Activated CD8-positive, alpha-beta memory T cell treated with anti-CD3 and anti-CD28 coated beads, Interleukin-2, amount 10 ng/mL, durations not matched to agents 7 days and 5 days (primary cell): ENCODE results near the gene CHAD. TPM values are rescaled to one million over a fixed set of nuclear protein-coding genes. Genes with fewer than 3 reads are reported as not detected.

ENCODE experiments used
- ATAC-seq: fragments of 150-1000 bp; cut with Tn5 transposase; one replicate; pipeline ENCODE4 v1.10.0; 2021; ENCODE audit warnings: moderate library complexity
- CTCF ChIA-PET: fragments of 350-600 bp; sonication (Branson Sonifier 250); formaldehyde crosslinking; loops from one replicate; lab custom pipeline; 2021; ENCODE audit warnings: antibody characterized with exemption; lab: Charles Lee
- DNase-seq: peaks from one replicate; pipeline ENCODE4 v3.0.0-alpha.2; 2020
- H3K27ac Mint-ChIP-seq: one replicate; pipeline ENCODE4 v1.8.0; 2021; ENCODE audit warnings: mild to moderate bottlenecking, mixed read lengths
- H3K27me3 Mint-ChIP-seq: one replicate; pipeline ENCODE4 v1.8.0; 2021; ENCODE audit warnings: mixed read lengths
- H3K36me3 Mint-ChIP-seq: one replicate; pipeline ENCODE4 v1.8.0; 2021; ENCODE audit warnings: mild to moderate bottlenecking, mixed read lengths
- H3K4me1 Mint-ChIP-seq: one replicate; pipeline ENCODE4 v1.8.0; 2021; ENCODE audit warnings: mixed read lengths
- H3K4me3 Mint-ChIP-seq: one replicate; pipeline ENCODE4 v1.8.0; 2021; ENCODE audit warnings: mild to moderate bottlenecking, moderate library complexity, mixed read lengths
- H3K9me3 Mint-ChIP-seq: one replicate; pipeline ENCODE4 v1.8.0; 2022; ENCODE audit warnings: low read depth, mixed read lengths
- total RNA-seq, 2 experiments: library from RNA; stranded (reverse); gene quantifications; one replicate each; pipeline ENCODE4 v1.2.3, GENCODE V29; 2021

The CHAD gene, protein sequence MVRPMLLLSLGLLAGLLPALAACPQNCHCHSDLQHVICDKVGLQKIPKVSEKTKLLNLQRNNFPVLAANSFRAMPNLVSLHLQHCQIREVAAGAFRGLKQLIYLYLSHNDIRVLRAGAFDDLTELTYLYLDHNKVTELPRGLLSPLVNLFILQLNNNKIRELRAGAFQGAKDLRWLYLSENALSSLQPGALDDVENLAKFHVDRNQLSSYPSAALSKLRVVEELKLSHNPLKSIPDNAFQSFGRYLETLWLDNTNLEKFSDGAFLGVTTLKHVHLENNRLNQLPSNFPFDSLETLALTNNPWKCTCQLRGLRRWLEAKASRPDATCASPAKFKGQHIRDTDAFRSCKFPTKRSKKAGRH
- total RNA-seq, result not detected

DNA sequence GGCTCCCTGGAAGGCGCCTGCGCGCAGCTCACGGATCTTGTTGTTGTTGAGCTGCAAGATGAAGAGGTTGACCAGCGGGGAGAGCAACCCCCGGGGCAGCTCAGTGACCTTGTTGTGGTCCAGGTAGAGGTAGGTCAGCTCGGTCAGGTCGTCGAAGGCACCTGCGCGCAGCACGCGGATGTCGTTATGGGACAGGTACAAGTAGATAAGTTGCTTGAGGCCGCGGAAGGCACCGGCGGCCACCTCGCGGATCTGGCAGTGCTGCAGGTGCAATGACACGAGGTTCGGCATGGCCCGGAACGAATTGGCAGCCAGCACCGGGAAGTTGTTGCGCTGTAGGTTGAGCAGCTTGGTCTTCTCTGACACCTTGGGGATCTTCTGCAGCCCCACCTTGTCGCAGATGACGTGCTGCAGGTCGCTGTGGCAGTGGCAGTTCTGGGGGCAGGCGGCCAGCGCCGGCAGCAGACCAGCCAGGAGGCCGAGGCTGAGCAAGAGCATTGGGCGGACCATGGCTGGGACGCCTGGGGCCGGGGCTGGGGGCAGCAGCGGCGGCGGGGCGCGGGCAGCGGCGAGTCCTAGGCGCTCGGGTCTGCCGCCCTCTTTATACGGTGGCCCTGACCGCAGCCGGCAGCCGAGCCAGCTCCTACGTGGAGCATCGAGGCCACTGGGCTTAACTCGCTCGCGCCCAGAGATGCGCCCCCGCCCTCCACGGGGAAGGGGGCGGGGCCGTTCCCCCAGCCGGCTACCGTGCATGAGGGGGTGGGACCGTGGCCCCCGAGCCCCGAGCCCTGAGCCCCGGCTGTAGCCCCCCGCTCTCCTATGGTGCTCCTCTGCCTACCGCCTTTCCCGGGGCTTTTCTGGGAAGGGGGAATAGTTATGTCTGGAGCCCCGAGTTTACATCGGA is at the start of gene CHAD:
TSS of gene CHAD (minus strand) at position 577 of the 904 bp plus-strand sequence. CDS start at position 510, 67 bp downstream.
- no peaks in the 10 kb centered on the region for H3K36me3 Mint-ChIP-seq
- peaks cover 6% of the 10 kb centered on the region for H3K4me1 Mint-ChIP-seq
- DNase-seq, result no peak
- peaks cover 17% of the 10 kb centered on the region for H3K27me3 Mint-ChIP-seq
- CTCF ChIA-PET, result interaction anchor here (0.6 to 1.5 kb wide), 4 partner anchors 9 to 38 kb away, joined by 3 to 6 read pairs (median 4); partner anchors contain the start of gene RSAD1
- ATAC-seq, result peak; percentile 24
- no peak within 1 kb of the TSS for H3K4me3 Mint-ChIP-seq
- H3K9me3 Mint-ChIP-seq, result no peaks in the 10 kb centered on the region
- no peak within 1 kb of the TSS for H3K27ac Mint-ChIP-seq

DNA sequence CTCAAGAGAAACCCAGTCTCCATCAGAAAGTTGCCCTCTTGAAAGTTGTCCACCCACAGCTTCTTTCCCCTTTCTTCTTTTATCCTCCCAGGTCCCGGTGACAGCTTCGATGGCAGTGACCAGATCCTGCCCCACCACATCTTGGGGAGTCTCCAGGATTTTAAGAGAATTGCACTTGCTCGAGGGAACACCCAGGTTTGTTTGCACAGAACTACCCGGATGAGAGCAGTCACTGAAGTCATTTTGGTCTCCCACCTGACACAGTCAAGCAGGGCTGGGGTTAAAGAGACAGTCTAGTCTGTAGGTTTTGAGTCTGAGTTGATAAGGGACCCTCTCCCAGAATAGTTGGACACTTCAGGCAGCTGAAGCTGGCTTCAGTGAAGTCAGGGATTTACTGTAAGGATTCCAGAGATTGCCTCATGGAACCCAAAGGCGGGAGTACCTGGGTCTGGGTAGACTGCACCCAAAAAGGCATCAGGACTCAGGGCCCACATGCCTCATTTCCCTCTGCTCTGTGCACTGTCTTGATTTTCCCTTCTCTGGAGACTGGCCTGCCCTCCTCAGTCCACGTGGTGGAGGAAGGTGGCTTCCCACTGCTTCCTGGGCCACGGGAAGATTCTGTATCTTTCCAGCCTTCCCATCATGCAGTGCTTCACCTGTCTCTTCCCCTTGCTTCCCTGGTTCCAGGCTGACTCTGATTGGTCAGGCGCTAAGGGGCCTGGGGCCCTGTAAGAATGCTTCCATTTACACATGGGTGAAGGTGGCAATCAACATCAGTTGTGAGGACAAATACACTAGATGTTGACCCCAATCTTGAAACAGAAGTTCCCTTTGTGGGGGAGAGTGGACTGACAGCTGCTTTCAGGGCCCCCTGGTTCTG is 49.1 kb upstream of the CHAD start:
- no peak overlapping the region for H3K4me3 Mint-ChIP-seq
- no peaks in the 10 kb centered on the region for H3K36me3 Mint-ChIP-seq
- H3K4me1 Mint-ChIP-seq, result peaks cover 2% of the 10 kb centered on the region
- ATAC-seq (no peak), DNase-seq (no peak)
- CTCF ChIA-PET, result interaction anchor here (0.5 kb wide), 1 partner anchor 183 kb away, joined by 3 read pairs; no protein-coding TSS in a partner anchor
- no peaks in the 10 kb centered on the region for H3K27me3 Mint-ChIP-seq
- no peaks in the 10 kb centered on the region for H3K9me3 Mint-ChIP-seq
- no peak overlapping the region for H3K27ac Mint-ChIP-seq

DNA sequence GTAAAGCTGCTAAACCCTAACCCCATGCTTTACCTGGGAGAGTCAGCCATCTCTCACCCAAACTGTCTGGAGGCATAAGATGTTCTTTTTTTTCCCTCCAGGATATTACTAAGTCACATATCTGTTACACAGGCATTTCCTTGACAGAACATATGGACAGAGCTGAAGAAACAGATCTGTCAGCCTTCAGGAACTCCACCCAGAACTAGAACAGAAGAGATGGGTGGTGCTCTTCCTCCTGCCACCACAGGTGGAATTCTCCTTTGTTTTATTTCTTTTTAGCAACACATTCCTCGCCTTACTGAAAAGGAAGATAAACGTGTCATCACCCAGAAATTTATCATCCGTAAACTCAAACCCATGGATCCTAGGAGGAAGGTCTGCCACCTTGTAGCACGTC is 48.3 kb upstream of the CHAD start:
- Mint-ChIP-seq H3K36me3 (no peaks in the 10 kb centered on the region), H3K27ac (no peak overlapping the region), H3K27me3 (no peaks in the 10 kb centered on the region), H3K4me1 (peaks cover 6% of the 10 kb centered on the region), H3K4me3 (no peak overlapping the region), H3K9me3 (no peaks in the 10 kb centered on the region)
- CTCF ChIA-PET, result interaction anchor here (0.5 to 1.8 kb wide), 2 partner anchors 16 to 183 kb away, joined by 3 to 5 read pairs; no protein-coding TSS in a partner anchor
- ATAC-seq, result no peak
- no peak for DNase-seq

DNA sequence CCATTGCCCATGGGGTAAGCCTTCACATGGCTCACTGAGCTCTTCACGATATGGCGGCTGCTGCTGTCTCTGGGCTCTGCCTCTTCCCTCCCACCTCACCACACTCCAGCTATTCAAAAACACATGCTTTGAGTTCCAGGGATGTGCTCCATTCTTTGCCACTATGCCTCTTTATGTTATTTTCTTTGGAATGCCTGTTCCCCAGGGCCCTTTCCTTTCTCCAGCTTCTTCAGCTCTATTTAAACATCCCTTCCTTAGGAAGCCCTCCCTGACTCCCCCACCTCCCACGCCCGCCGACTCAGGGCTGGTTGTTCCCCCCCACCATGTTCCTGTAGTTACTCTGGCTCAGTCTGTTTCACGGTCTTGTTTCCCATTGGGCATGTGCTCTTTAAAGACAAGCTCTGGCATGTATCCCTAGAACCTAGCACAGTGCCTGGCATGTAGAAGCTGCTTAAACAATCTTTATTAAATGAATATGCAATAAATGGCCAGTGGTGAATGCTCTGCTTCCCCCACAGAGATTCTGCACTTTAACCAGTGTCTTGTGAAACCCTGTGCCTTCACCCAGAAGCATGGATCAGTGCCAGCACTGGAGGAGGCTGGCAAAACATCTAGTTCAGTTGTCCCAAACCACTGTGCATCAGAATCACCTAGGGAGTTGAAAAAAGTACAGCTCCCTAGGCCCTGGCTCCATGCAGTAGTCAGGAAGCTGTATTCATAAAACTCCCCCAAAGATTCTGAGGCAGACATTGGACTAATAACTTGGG is 46.4 kb upstream of the CHAD start:
- no peak overlapping the region for H3K4me3 Mint-ChIP-seq
- peaks cover 19% of the 10 kb centered on the region for H3K4me1 Mint-ChIP-seq
- no peaks in the 10 kb centered on the region for H3K9me3 Mint-ChIP-seq
- H3K36me3 Mint-ChIP-seq, result no peaks in the 10 kb centered on the region
- ATAC-seq (no peak), DNase-seq (no peak)
- no peaks in the 10 kb centered on the region for H3K27me3 Mint-ChIP-seq
- CTCF ChIA-PET, result interaction anchor here (0.9 to 1.8 kb wide), 7 partner anchors 10 to 118 kb away, joined by 3 to 5 read pairs (median 3); partner anchors contain the start of gene LRRC59
- no peak overlapping the region for H3K27ac Mint-ChIP-seq

DNA sequence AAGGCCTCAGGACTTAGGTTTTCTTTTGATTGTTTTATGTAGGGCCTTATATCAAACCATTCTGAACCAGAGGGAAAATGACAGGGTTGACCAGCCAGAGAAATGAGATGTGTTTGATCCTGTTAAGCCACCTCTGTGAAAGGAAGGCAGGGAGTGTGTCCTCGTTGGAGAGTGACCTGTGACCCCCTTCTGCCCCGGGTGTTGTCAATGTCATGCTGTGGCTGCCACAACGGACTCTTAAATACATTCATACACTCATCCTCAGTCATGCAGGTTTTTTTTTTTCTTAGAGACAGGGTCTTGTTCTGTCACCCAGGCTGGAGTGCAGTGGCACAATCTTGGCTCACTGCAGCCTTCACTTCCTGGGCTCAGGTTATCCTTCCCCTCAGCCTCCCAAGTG is 45.7 kb upstream of the CHAD start:
- DNase-seq (no peak), ATAC-seq (no peak)
- Mint-ChIP-seq H3K4me1 (peaks cover 25% of the 10 kb centered on the region), H3K9me3 (no peaks in the 10 kb centered on the region), H3K36me3 (no peaks in the 10 kb centered on the region), H3K27ac (no peak overlapping the region), H3K4me3 (no peak overlapping the region), H3K27me3 (no peaks in the 10 kb centered on the region)
- CTCF ChIA-PET, result interaction anchor here (0.9 to 1.1 kb wide), 4 partner anchors 9 to 117 kb away, joined by 3 read pairs; partner anchors contain the start of gene LRRC59

DNA sequence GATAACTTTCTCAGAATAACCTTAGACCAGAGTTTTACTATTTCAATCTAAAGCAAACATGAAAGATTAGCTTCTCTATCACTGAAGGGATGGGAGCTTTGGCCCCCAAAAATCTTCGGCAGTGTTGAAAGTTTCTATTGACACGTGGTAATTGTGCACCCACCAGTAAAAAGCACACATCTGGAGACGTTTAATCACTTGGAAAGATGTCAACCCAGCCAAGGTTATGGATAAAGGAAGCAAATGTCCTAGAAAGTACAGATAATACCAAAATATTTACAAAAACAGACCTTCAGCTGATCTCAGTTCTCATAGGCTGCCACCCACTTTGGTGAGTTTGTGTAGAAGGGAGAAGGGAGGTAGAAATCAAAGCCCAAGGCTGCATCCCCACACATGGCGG is 44.8 kb upstream of the CHAD start:
- H3K4me3 Mint-ChIP-seq, result no peak overlapping the region
- ATAC-seq (no peak), DNase-seq (no peak)
- H3K9me3 Mint-ChIP-seq, result no peaks in the 10 kb centered on the region
- CTCF ChIA-PET, result interaction anchor here (1.2 kb wide), 1 partner anchor 23 kb away, joined by 3 read pairs; no protein-coding TSS in a partner anchor
- H3K27me3 Mint-ChIP-seq, result no peaks in the 10 kb centered on the region
- H3K4me1 Mint-ChIP-seq, result peaks cover 32% of the 10 kb centered on the region
- no peaks in the 10 kb centered on the region for H3K36me3 Mint-ChIP-seq
- no peak overlapping the region for H3K27ac Mint-ChIP-seq

DNA sequence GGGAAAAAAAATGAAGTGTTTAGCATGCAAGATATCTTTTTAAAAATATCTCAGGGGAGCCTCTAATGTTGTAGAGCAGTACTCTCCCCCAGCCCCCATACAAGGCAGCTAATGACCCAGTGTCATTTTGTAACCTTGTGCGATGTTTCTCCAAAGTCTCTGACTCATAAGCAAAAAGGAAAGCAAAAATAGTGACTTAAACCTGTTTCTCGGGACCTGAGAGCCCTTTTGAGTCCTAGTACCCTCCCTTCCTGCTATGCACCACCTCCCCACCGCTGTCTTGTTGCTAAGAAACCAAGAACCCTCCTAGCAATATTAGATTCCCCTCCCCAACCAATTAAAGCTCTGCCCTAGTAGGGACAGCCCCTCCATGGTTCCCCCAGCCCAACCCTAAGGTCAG is 42.4 kb upstream of the CHAD start:
- no peaks in the 10 kb centered on the region for H3K9me3 Mint-ChIP-seq
- peak overlapping the region; percentile 85 for H3K27ac Mint-ChIP-seq
- H3K4me3 Mint-ChIP-seq, result peak overlapping the region; percentile 45
- DNase-seq, result peak; percentile 86
- peaks cover 36% of the 10 kb centered on the region for H3K4me1 Mint-ChIP-seq
- ATAC-seq, result peak; percentile 78
- no peaks in the 10 kb centered on the region for H3K36me3 Mint-ChIP-seq
- CTCF ChIA-PET, result interaction anchor here (0.6 to 1.9 kb wide), 7 partner anchors 9 to 199 kb away, joined by 4 to 7 read pairs (median 4); partner anchors contain the start of gene LRRC59
- peaks cover under 1% of the 10 kb centered on the region for H3K27me3 Mint-ChIP-seq

DNA sequence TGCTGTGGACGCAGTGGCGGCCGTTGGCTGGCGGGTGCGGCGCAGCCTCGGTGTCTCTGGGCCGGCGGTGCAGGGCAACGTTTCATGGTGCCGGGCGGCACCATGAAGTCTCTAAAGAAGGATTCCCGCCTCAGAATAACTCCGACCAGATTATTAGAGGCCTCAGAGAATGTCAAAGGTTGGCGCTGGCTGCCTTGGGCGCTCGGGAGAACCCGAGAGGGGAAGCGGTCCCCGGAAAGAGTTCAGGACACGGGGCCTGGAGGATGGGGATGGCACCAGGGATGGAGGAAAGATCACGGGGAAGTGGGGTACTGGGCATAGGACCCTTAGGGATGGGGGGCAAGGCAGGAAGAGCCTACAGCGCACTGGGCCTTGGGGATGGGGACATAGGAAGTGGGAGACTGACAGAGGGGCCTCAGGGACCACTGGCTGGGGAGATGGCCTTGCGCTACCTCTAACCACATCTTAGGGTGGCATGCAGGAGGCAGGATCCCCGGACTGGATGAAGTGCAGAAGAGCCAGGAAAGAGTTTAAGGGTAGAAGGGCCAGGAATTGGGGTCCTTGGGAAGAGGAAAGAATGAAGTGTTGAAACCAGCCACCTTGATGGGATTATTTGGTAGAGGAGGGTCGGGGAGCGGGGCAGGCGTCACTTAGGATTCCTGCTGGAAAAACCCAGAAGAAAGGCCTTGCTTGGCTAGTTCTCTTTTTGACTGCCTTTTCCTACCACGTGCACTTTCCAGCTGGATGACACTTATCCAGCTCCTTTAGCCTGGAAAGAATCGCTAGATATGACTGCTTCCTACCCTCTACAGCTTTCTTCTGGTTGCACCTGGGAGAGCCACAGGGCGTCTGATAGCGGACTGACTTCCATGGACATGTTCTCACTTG is 40.1 kb upstream of the CHAD start:
- peaks cover 6% of the 10 kb centered on the region for H3K27me3 Mint-ChIP-seq
- peak overlapping the region; percentile 87 for H3K4me3 Mint-ChIP-seq
- H3K36me3 Mint-ChIP-seq, result no peaks in the 10 kb centered on the region
- peaks cover 46% of the 10 kb centered on the region for H3K4me1 Mint-ChIP-seq
- H3K9me3 Mint-ChIP-seq, result no peaks in the 10 kb centered on the region
- no peak for DNase-seq
- CTCF ChIA-PET, result interaction anchor here (0.7 to 1.7 kb wide), 2 partner anchors 29 to 308 kb away, joined by 3 to 10 read pairs; partner anchors contain the start of gene COL1A1
- H3K27ac Mint-ChIP-seq, result peak overlapping the region; percentile 83
- ATAC-seq, result no peak

DNA sequence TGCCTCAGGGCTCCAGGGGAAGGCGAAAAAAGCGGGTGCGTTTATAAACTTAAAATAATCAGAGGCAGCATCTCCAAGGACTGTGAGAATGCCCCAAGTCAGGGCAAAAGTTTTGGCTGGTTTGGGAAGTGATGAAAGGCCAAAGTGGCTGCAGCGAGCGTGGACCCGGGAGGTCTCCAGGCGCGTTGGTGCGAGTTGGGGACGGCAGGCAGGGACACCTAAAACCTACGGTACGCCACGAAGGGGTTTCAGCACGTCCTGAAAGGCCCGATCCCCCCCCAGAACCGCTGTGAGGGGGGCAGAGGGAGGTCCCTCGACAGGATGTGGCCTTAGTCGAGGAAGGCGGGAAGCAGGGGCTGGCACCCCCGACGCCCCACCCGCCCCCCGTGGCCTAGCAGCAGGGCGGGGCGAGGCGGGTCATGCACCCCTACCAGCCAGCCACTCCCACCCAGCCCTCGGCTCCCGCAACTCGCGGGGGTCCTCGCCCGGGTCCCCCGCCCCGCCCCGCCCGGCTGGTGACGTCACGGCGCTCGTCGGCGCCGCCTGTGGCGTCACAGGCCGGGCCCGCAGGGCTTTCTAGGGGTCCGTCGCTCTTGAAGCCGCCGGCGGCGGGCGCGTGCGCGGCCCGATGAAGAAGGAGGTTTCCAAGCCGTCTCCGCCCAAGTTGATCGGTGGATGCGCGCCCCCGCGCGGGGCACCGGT is 39.3 kb upstream of the CHAD start, which contains the start of gene MYCBPAP:
TSS of gene MYCBPAP (plus strand) at position 569 of the 702 bp plus-strand sequence. CDS start 236 bp downstream, outside the sequence.
- H3K36me3 Mint-ChIP-seq, result no peaks in the 10 kb centered on the region
- ATAC-seq (peak; percentile 75), DNase-seq (peak; percentile 91)
- H3K4me3 Mint-ChIP-seq, result peak within 1 kb of the TSS; percentile 87
- peak within 1 kb of the TSS; percentile 85 for H3K27ac Mint-ChIP-seq
- CTCF ChIA-PET, result interaction anchor here (0.9 to 1.6 kb wide), 3 partner anchors 30 to 308 kb away, joined by 3 read pairs; partner anchors contain the start of genes LRRC59 and RSAD1
- H3K4me1 Mint-ChIP-seq, result peaks cover 52% of the 10 kb centered on the region
- H3K27me3 Mint-ChIP-seq, result peaks cover 6% of the 10 kb centered on the region
- H3K9me3 Mint-ChIP-seq, result no peaks in the 10 kb centered on the region

DNA sequence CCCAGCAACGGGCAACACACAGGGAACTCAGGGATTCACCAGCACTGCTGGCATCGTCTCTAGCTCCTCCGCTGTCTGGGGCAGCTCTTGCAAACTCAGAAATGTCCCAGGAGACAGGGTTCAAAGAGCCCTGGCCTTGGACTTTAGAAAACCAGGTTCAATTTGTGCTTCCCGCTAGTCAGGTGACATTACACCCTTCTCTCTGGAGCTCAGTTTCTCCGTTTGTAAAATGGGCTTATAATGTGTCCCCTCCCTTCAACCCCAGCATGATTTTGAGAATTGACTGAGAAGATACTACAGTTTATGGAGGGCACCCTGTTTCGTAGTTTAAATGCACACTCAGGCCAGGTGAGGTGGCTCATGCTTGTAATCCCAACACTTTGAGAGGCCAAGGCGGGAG is 37.6 kb upstream of the CHAD start:
- CTCF ChIA-PET, result interaction anchor here (1.0 to 2.8 kb wide), 4 partner anchors 9 to 119 kb away, joined by 3 to 11 read pairs (median 4); no protein-coding TSS in a partner anchor
- H3K36me3 Mint-ChIP-seq, result no peaks in the 10 kb centered on the region
- H3K27ac Mint-ChIP-seq, result no peak overlapping the region
- peaks cover 49% of the 10 kb centered on the region for H3K4me1 Mint-ChIP-seq
- H3K4me3 Mint-ChIP-seq, result peak overlapping the region; percentile 21
- ATAC-seq, result no peak
- H3K27me3 Mint-ChIP-seq, result peaks cover 6% of the 10 kb centered on the region
- DNase-seq, result no peak
- no peaks in the 10 kb centered on the region for H3K9me3 Mint-ChIP-seq
